ENCODE measurements around the gene TGFBI.

TGFBI gene

DNA sequence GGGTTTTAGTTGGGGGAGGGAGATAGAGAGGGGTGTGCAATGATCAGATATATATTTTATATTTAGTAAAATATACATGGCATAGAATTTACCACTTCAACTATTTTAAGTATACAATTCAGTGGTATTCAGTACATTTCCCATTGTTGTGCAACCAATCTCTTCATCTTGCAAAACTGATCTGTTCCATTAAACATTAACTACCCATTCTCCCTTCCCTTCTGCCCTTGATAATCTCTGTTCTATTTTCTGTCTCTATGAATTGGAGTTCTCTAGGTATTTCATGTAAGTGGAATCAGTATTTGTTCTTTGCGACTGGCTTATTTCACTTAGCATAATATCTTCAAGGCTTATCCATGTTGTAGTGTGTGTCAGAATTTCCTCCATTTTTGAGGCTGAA is 38.6 kb downstream of the TGFBI start:
- DNase-seq: no peak

GRCh38 chr5:136070486-136071285 is 41.9 kb downstream of the TGFBI start:
- DNase-seq: no peak

- no peak for DNase-seq
These were observed 45.1 kb downstream of the TGFBI start for GRCh38 chr5:136073714-136074529.

DNA sequence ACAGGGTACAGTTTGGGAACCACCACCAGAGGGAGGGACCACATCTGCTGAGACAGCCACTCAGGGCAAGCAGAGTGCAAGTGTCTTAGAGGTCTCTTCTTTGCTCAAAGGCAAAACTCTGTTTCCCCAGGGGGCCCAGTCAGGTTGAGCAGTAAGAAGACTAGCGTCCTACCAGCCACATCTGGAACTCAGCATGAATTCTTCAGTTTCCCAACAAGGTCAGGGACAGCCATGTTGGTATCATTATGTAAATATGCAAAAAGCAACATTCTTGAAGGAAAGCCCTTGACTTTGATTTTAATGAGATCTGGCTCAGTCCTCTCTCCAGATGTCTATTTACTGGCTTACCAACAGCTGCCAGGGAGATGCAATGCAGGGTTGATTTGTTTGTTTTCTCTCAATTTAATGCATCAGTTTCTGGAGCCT is 46.7 kb downstream of the TGFBI start:
- no peak for DNase-seq

- DNase-seq: no peak
These were observed 47.3 kb downstream of the TGFBI start for GRCh38 chr5:136076067-136076466.

DNA sequence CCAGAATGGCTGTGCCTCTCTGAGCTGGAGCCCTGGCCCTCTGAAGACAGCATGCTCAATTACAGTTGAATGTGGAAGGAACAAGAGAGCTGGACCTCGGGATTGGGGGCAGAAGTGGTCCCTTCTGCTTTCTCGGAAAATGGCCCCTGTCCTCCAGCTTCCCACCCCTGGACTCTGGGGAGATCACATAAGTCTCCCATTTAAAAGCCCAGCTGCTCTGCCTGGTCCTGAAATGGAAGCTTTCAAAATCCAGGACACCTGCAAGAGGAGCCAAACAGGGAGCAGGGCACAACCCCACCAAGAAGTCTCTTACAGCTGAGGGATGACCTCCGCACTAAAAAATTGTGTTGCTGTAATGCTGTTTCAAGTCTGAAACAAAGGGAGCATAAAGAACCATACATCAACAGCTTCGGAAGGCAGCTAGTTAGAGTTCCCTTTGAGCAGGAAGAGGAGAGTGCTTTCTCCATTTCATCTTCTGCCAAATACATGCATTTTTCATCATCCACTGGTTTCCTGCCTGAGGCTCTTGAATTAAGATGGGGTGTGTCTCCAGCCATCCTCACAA is 48.2 kb downstream of the TGFBI start:
- DNase-seq: no peak

DNA sequence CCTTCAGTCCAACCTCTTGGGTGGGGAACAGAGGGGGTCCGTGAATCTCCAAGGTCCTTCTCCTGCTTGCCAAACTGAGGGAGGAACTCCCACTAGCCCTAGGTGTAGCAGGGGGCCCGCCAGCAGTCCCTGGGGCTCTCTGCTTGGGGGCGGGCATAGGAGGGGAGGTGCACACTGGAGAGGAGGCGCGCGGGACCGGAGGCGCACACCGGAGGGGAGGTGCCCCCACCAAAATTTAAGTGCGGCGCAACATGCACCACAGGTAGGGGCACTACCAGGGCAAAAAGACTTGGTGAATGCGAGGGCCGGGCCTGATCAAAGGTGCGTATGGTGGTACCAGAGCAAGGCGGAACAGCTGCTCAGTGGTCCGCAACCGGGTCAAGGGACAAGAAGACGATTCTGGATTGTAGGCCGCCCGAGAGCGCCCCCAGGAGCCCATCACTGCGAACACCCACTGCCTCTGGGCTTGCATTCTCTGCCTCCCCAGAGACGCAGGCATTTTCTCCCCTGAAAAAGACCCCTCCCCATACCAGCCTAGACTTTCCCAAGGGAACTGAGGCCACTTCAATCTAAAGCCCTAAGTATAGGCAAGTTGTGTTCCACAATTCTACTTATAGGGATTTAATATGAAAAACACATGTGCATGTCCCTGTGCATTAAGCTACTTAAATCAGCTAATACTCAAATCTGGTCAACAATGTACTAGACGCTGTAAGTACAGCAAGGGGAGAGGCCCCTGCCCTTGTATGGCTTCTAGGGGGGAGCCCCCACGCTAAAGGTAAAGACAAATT is 50.6 kb downstream of the TGFBI start:
- no peak for DNase-seq

GRCh38 chr5:136080113-136080482 is 51.3 kb downstream of the TGFBI start:
- no peak for DNase-seq

DNA sequence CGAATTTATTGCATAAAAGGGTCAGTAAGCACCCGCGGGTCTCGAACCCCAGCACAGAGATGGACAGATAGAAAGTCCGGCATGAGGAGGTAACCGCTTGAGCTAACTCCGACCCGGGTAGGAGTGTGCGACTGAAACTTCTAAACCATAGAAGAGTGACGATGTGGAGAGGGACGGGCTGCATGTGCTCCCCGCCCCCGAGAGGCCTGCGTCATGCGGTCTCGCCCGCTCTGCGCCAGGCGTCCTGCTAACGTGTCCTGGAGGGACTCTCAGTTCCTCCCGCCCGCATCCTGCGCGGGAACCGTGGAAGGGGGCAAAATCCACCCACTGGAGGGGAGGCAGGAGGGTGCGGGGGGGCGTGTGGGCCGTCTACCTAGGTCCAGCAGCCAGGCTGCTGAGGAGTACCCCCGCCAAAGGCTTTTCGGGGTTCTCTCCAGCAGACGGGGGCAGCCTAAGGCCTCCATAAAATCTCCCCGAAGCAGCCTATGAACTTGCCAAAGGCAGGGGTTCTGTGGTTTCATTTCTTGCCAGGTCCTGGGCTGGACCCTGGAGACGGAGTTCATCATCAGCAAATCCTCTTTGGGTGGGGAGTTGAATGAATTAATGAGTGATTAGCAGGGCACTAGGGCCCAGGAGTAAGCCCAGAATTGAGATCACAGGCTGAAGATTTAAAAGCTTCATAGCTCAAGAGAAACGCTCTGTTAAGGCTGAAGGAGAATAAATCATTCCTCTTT is 51.9 kb downstream of the TGFBI start:
- peak; percentile 59 for DNase-seq

- DNase-seq: no peak
These were observed 52.4 kb downstream of the TGFBI start for GRCh38 chr5:136081217-136081591.

GRCh38 chr5:136082390-136083193 is 53.8 kb downstream of the TGFBI start:
- DNase-seq: peak; percentile 61

GRCh38 chr5:136084698-136085097 is 55.9 kb downstream of the TGFBI start:
- DNase-seq: no peak

GRCh38 chr5:136086783-136087566 is 58.2 kb downstream of the TGFBI start:
- no peak for DNase-seq

DNA sequence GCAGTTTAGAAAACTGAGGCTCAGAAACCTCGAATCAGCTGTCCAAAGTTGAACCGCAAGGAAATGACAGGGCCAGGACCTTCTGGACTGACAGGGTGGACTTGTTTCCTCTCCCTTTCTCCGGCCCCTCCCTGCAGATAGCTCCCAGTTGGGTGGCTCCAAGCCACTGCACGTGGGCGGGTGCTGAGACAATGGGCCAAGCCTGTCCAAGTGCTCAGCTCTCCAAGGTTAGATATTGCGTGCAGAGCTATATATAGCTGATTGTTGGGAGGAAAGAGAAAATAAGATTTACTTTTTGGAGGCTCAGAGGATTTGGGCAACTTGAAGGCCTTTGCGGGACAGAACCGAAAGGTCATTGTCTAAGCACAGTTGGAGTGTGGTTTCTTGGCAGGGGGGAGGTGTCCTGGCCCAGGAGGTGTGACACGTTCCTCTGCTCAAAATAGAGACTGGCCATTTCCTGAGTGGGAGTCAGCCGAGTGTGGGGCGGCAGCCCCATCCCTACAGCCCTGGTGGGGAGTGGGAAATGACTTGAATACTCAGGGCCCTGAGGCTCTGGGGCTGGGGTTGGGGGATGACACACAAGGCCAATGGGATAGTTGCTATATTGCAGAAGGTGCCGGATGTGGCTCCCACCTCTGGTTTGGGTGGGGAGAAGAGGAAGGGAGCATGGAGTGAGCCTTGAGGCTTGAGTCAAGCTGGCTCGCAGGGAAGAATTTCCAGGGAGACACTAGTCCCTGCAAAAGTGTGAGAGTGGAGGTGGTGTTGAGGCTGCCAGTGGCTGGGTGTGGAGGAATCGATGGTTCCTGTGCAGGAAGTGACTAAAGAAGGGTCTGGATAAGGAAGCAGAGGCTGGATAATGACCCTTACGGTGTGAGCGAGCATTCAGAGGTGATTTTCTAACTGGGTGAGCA is 59.4 kb downstream of the TGFBI start:
- DNase-seq: no peak

GRCh38 chr5:136089791-136090190 is 61.0 kb downstream of the TGFBI start:
- no peak for DNase-seq

- no peak for DNase-seq
These were observed 61.5 kb downstream of the TGFBI start for GRCh38 chr5:136090319-136090718.

DNA sequence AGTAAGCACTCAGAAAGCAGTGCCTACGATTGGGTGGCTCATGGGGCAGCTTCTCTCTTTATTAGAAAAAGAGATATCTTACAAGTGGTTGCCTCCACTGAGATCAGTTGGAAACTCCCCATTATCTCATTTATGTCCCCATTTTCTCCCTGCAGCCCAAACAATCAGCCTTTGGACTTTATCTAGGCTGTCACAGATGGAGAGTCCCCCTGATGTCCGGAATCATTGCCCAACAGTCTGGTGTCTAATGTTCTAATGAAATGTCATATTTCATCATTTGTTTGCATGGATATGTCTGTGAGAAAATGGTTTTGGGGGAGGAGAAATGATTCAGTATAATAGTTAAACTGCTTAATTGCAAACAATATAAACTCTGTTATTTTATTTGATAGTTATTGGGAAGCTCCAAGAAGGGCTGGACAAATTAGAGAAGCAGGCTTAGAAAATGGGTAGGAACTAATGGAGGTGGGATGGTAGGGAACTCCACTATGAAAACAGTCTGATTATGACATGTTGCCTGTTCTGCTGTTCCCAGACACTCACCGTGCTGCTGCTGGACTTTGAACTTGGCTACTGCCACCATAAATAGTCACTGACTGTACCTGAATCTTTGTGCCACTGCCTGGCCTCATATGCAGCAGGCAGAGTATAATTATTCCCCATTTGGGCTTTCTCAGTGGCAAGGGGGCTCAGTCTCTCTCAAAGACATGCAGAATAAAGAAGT is 65.6 kb downstream of the TGFBI start:
- no peak for DNase-seq

GRCh38 chr5:136094913-136095641 is 66.3 kb downstream of the TGFBI start:
- DNase-seq: no peak
